MM.1S (cell line): ENCODE measurements around the gene DEPP1.
A peak's percentile ranks its signal among the peaks of the same experiment; 100 is the strongest.

Experiments used
- DNase-seq: peaks from one replicate; pipeline ENCODE4 v3.0.0-alpha.2; 2015
- H2AFZ ChIP-seq: fragments of 300-600 bp; sonication (generic); 2 replicates; pipeline ENCODE4 v1.6.0; 2016; ENCODE audit warnings: antibody characterized with exemption, low read length
- H3F3A ChIP-seq: fragments of 300-600 bp; sonication (generic); 2 replicates; pipeline ENCODE4 v1.6.1; 2016; ENCODE audit warnings: mild to moderate bottlenecking, antibody characterized with exemption, low read length, moderate library complexity, mixed read lengths; ENCODE audit not compliant: insufficient read depth
- H3K27ac ChIP-seq: fragments of 300-600 bp; sonication (generic); 2 replicates; pipeline ENCODE4 v1.5.1; 2016; ENCODE audit warnings: mild to moderate bottlenecking, low read length
- H3K27me3 ChIP-seq: fragments of 300-600 bp; sonication (generic); replicated peaks from 2 replicates; pipeline ENCODE4 v1.6.0; 2016; ENCODE audit warnings: low read length; ENCODE audit not compliant: insufficient read depth
- H3K36me3 ChIP-seq: fragments of 300-600 bp; sonication (generic); replicated peaks from 2 replicates; pipeline ENCODE4 v1.6.1; 2016; ENCODE audit warnings: mild to moderate bottlenecking, low read length, mixed read lengths; ENCODE audit not compliant: insufficient read depth
- H3K4me1 ChIP-seq: fragments of 300-600 bp; sonication (generic); 2 replicates; pipeline ENCODE4 v1.6.1; 2016; ENCODE audit warnings: low read length, mixed read lengths
- H3K4me2 ChIP-seq: fragments of 300-600 bp; sonication (generic); 2 replicates; pipeline ENCODE4 v1.6.0; 2016; ENCODE audit warnings: low read depth, low read length
- H3K4me3 ChIP-seq: fragments of 300-600 bp; sonication (generic); 2 replicates; pipeline ENCODE4 v1.5.1; 2016; ENCODE audit warnings: low read length, mixed read lengths
- H3K79me2 ChIP-seq: fragments of 300-600 bp; sonication (generic); 2 replicates; pipeline ENCODE4 v1.6.1; 2016; ENCODE audit warnings: mixed run types, low read length, mixed read lengths
- H3K9ac ChIP-seq: fragments of 300-600 bp; sonication (generic); 2 replicates; pipeline ENCODE4 v1.6.1; 2016; ENCODE audit warnings: low read length, mixed read lengths
- H3K9me2 ChIP-seq: fragments of 300-600 bp; sonication (generic); replicated peaks from 2 replicates; pipeline ENCODE4 v1.6.1; 2016; ENCODE audit warnings: mild to moderate bottlenecking, low read length, mixed read lengths; ENCODE audit not compliant: insufficient read depth
- H3K9me3 ChIP-seq: fragments of 300-600 bp; sonication (generic); replicated peaks from 2 replicates; pipeline ENCODE4 v1.6.1; 2016; ENCODE audit warnings: mild to moderate bottlenecking, low read length, mixed read lengths; ENCODE audit not compliant: insufficient read depth
- H4K20me1 ChIP-seq: fragments of 300-600 bp; sonication (generic); 2 replicates; pipeline ENCODE4 v1.6.1; 2016; ENCODE audit warnings: mild to moderate bottlenecking, low read length, moderate library complexity, mixed read lengths; ENCODE audit not compliant: insufficient read depth
- CTCF ChIP-seq: fragments of 300-600 bp; sonication (generic); IDR thresholded peaks from 2 replicates; pipeline ENCODE4 v1.5.1; 2016; ENCODE audit warnings: antibody characterized with exemption, low read length, mixed read lengths
- EZH2 ChIP-seq: fragments of 300-600 bp; sonication (generic); optimal IDR thresholded peaks from 2 replicates; pipeline ENCODE3; 2017; ENCODE audit warnings: low read depth, mild to moderate bottlenecking, antibody characterized with exemption, low read length, mixed read lengths
- EZH2phosphoT487 ChIP-seq: fragments of 300-600 bp; sonication (generic); IDR thresholded peaks from 2 replicates; pipeline ENCODE4 v1.6.1; 2018; ENCODE audit warnings: antibody characterized with exemption, low read length

Gene DEPP1

GRCh38 chr10:44966816-44967509 is 11.6 kb downstream of the DEPP1 start:
- Histone ChIP-seq H3K9me3 (no peaks in the 10 kb centered on the region), H3K9ac (no peak overlapping the region), H3K4me1 (peaks cover 57% of the 10 kb centered on the region), H3K79me2 (peaks cover 85% of the 10 kb centered on the region), H3K4me3 (no peak overlapping the region), H2AFZ (no peak overlapping the region), H3F3A (peaks cover 34% of the 10 kb centered on the region), H3K36me3 (peaks cover 8% of the 10 kb centered on the region; the same call in 1 of the 2 replicates), H3K27ac (no peak overlapping the region), H3K9me2 (no peaks in the 10 kb centered on the region), H4K20me1 (no peaks in the 10 kb centered on the region), H3K27me3 (no peaks in the 10 kb centered on the region), H3K4me2 (0 out of 2 replicates have a peak overlapping the region, but pooled peaks have one; percentile 97)
- DNase-seq, result no peak
- TF ChIP-seq CTCF (no peak), EZH2 (no peak), EZH2phosphoT487 (no peak)

DNA sequence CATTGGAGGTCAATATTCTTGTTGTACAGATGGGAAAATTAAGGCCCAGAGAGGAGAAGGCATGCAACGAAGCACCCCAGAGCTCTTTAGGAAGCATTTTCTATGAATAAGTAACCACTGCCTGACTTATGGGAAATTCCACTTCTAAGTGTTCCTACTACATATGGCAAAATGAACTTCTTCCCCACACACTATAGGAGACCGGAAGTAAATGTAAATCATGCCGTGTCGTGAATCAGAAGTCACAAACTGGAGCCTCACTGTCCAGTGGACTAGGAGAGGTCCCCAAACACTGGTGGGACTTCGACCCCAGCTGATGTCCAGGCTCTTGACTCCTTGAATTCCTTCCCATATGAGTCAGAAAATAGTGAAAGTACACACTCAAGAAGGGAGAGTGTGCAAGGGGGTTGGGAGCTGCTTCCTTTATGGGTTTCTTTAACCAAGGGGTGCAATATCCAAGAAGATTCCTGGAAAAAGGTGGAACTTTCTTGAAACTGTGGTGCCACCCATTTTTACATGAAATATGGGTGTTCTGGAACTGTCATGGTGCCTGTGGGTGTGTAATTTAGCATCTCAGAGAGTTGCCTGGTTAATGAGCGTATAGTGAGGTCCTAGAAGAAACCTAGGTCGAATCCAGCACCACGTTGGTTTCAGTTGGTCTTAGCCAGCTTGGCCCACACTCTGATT is 12.3 kb downstream of the DEPP1 start:
- H2AFZ ChIP-seq, result no peak overlapping the region
- no peaks in the 10 kb centered on the region for H3K27me3 ChIP-seq
- no peaks in the 10 kb centered on the region for H4K20me1 ChIP-seq
- no peaks in the 10 kb centered on the region for H3K9me3 ChIP-seq
- peaks cover 5% of the 10 kb centered on the region; the same call in 1 of the 2 replicates for H3K36me3 ChIP-seq
- peaks cover 57% of the 10 kb centered on the region for H3K4me1 ChIP-seq
- no peak overlapping the region for H3K9ac ChIP-seq
- H3K79me2 ChIP-seq, result peaks cover 92% of the 10 kb centered on the region
- DNase-seq, result no peak
- peak overlapping the region; percentile 97; the same call in 1 of the 2 replicates for H3K4me2 ChIP-seq
- peaks cover 40% of the 10 kb centered on the region for H3F3A ChIP-seq
- no peak overlapping the region; the same call in 1 of the 2 replicates for H3K27ac ChIP-seq
- no peak overlapping the region for H3K4me3 ChIP-seq
- H3K9me2 ChIP-seq, result no peaks in the 10 kb centered on the region
- TF ChIP-seq CTCF, result no peak
- no peak for TF ChIP-seq EZH2phosphoT487
- no peak for TF ChIP-seq EZH2

DNA sequence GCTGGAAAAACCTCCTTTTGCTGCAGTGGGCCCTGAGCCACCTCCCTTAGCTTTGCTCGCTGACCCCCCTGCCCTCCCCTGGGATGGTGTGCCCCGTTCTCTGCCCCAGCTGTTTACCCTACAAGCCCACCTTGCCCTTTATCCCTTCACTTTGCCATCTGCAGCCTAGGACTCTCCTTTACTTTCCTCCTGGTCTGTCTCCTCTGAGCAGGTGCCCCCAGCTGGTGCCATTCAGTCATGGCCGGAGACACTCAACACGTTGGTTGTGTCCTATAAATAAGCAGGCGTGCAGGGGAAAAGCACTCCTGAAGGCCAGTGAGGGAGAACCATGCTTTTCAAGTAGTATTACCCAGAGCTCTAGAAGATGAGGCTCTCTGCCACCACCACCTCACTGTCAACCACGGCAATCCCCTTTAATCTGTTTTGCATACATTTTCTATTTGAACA is 12.9 kb downstream of the DEPP1 start:
- peaks cover 62% of the 10 kb centered on the region for H3K4me1 ChIP-seq
- H3K4me2 ChIP-seq, result peak overlapping the region; percentile 97
- no peak for DNase-seq
- no peak overlapping the region for H3K4me3 ChIP-seq
- H3K27me3 ChIP-seq, result no peaks in the 10 kb centered on the region
- no peak for TF ChIP-seq EZH2
- no peak for TF ChIP-seq CTCF
- no peak for TF ChIP-seq EZH2phosphoT487
- peaks cover 46% of the 10 kb centered on the region for H3F3A ChIP-seq
- H3K9me2 ChIP-seq, result no peaks in the 10 kb centered on the region
- H4K20me1 ChIP-seq, result no peaks in the 10 kb centered on the region
- H2AFZ ChIP-seq, result no peak overlapping the region
- H3K36me3 ChIP-seq, result peaks cover 5% of the 10 kb centered on the region; the same call in 1 of the 2 replicates
- H3K9me3 ChIP-seq, result no peaks in the 10 kb centered on the region
- H3K27ac ChIP-seq, result peak overlapping the region; percentile 1; the same call in 1 of the 2 replicates
- H3K9ac ChIP-seq, result no peak overlapping the region
- H3K79me2 ChIP-seq, result peaks cover 94% of the 10 kb centered on the region
